GM21576 (cell line): Measurements from ENCODE around the gene FKBP3.
"Not testable (repeated sequence)": the region's sequence is repeated elsewhere in the genome, so short reads cannot be mapped to it uniquely, and the experiment has no call there.

Source experiments
- ATAC-seq: cut with Tn5 transposase; IDR thresholded peaks from one replicate; pipeline ENCODE4 v1.9.1; 2021; ENCODE audit warnings: mild to moderate bottlenecking, moderate library complexity; ENCODE audit not compliant: unreplicated experiment

Gene FKBP3

GRCh38 chr14:45134051-45134958 is at the start of gene FKBP3:
FKBP3 (minus strand) TSS chr14:45134481; CDS start chr14:45134456, 25 bp downstream.
- peak; percentile 89 for ATAC-seq

- no peak for ATAC-seq
Measured at GRCh38 chr14:45181806-45182205, 47.5 kb upstream of the FKBP3 start.

GRCh38 chr14:45181329-45181728 is 47.0 kb upstream of the FKBP3 start:
- no peak for ATAC-seq

DNA sequence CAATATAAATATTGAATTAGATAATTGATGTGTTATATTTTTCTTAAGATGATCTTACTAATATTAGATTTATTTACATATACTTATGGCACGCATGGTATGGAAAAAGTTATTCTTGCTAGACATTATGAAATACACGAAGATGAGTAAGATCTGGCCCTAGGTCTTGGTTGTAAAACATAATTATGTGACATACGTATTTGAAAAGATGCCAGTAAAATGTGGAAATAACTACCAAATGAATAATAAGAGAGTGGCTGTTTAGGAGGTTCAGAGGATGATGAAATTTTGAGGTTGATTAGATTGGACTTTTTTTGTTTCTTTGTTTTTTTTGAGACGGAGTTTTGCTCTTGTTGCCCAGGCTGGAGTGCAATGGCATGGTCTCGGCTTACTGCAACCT is 42.8 kb upstream of the FKBP3 start:
- no peak for ATAC-seq

DNA sequence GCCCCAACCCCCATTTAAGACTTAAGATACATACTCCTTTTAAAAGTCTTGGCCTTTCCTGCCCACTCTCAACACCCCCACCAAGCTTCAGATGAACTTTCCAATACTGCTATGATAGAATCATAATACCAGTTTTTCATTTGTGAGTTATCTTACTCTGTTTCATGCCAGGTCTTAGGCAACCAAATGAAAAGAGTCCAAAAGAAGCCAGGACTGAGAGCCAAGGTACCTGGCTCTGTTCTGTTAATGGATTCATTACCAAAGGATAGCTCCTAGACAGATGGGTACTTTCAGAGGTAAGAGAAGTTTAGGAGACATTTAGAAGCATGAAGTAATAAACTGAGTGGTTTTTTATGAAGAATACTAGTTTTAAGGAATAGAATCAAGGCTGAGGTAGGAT is 35.6 kb upstream of the FKBP3 start:
- no peak for ATAC-seq

DNA sequence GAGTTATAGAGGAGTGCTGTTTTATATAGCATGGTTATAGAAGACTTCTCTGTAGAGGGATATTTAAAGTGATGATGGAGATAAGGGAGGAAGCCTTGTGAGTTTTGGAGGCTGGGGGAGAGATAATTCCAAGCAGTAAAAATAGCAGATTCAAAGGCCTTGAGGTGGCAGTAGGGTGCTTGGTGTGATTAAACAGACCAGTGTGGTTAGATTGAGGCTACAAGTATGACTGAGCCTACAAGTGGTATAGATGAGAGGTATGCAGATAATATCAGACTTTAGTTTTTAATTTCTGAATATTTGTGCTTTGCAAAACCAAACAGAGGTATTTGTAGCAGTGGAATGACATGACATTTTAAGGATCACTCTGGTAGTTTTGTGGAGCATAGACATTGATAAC is 21.8 kb upstream of the FKBP3 start:
- ATAC-seq: no peak

DNA sequence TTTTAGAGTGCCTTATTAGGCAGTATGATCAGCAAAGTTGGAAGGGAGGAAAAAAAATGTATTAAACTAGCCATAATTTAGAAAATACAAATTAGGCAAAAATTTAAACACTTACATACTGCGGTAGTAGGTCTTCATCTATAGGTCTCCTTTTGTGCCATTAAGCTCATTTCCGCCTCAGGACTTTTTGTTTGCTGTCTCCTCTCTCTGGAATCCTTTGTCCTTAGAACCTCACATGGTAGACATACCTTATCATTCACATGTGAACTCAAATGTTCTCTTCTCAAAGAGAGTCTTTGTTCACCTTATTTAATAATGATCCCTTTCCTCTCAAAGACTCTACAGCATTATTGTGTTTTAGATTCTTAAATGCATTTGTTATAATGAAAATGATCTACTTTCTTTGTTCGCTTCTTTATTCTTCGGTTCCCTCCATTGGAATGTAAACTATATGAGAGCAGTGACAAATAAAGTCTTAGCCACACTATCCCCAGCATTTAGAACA is 16.2 kb upstream of the FKBP3 start:
- no peak for ATAC-seq

- no peak for ATAC-seq
Measured at GRCh38 chr14:45149602-45150001, 15.3 kb upstream of the FKBP3 start.

DNA sequence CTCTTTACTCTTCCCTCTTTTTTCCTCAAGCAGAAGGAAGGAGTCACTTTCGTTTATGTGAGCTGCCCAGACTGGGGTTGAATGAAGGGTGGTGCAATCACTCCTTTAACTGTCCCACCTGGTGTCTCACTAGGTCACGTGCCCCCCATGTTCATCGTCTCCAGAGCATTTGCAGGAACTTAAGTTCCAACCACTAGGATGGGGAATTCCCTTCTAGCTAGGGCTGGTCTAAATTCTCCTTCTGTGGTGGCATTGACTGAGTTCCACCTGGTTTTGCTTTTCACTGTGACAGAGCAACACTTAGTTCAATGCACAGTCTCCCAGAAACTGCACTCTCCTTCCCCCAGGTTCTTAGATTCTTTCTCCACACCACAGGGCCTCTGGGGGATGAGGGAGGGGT is 10.9 kb upstream of the FKBP3 start:
- no peak for ATAC-seq

- ATAC-seq: no peak
Measured at GRCh38 chr14:45144658-45145057, 10.4 kb upstream of the FKBP3 start.

DNA sequence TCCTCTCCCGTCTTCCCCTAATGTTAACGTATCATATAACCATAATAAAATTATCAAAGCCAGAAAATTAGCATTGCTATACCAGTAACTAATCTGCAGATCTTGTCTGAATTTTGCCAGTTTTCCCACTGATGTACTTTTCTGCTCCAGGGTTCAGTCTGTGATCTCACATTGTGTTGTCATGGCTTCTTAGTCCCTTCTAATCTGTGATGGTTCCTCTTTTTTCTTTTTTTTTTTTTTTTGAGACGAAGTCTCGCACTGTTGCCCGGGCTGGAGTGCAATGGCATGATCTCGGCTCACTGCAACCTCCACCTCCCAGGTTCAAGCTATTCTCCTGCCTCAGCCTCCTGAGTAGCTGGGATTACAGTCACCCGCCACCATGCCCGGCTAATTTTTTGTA is 7.8 kb upstream of the FKBP3 start:
- ATAC-seq: not testable (repeated sequence)

DNA sequence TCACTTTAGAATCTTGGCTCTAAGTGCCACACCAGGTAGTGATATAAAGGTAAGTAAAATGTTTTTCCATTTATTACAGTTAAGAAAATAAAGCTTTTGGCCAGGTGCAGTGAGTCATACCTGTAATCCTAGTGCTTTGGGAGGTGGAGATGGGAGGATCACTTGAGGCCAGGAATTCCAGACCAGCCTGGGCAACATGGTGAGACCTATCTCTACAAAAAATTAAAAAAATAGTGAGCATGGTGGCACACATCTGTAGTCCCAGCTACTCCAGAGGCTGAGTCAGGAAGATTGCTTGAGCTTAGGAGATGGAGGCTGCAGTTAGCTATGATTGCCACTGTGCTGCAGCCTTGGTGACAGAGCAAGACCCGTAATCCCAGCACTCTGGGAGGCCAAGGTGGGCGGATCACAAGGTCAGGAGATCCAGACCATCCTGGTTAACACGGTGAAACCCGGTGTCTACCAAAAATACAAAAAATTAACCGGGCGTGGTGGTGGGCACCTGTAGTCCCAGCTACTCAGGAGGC is 6.4 kb upstream of the FKBP3 start:
- ATAC-seq: no peak

DNA sequence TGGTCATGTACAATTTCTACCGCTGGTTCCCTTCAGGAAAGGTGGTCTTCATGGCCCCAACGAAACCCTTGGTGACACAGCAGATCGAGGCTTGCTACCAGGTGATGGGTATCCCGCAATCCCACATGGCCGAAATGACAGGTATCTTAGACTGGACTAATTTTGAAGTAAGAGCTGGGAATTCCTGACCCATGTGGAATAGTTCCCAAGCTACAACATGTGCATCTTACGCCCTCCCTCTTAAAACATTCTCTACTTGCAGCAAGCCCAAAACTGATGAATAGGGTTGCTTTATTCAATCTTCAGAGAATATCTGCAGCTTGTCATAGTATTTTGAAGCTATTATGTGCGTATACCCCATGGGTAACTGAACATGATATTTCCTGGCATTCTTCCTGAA is 2.1 kb upstream of the FKBP3 start:
- no peak for ATAC-seq

GRCh38 chr14:45135659-45136395 is 1.5 kb upstream of the FKBP3 start, which contains the start of gene FANCM:
FANCM (plus strand) TSS chr14:45135930; CDS start chr14:45136032, 102 bp downstream.
- peak; percentile 36 for ATAC-seq

GRCh38 chr14:45135156-45135555 is 875 bp upstream of the FKBP3 start:
- ATAC-seq: no peak

DNA sequence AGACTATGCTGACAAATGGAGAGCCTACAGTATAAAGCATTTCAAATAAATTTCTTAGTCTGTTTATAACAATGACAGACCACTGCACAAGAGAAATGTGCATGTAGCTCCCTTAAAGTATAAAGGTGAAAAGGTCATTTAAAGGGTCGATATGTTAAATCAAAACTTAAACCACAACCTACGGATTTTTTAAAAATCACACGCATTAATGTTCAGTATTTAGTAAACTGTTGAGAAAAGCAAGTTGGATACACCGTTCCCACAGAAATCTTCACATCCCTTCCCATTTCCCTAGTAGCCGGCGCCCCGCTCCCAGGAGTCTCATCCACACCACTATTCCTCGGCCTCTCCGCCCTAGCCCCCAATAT is 614 bp downstream of the FKBP3 start:
- ATAC-seq: no peak

DNA sequence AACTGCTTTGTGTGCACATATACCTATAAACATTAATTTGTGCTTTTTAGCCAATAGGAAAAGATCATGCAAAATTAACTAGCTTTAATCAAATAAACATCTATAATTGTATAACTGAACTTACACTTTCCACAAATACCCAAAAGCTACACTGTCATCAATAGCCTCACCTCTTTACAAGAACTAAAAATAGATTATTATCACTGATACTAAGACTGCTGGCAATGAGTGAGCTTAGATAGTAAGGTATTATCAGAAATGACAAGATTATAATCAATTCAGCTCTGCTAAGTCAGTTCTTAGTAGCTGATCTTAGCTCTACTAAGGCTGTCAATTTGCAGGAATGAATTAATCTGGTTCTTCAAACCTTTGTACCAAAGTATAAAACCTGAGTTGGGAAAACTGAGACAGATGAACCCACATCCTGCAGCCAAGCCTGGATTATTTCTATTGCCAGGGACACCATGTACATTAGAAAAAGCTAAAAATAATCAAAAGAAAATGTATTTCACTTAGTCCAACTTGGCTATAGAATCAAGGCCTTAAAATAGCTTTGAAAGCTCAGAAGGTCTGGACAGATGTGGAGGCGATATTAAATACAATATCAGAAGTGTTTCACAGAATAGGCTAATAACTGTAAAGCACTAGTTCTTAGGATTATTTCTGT is 5.2 kb downstream of the FKBP3 start:
- ATAC-seq: no peak

DNA sequence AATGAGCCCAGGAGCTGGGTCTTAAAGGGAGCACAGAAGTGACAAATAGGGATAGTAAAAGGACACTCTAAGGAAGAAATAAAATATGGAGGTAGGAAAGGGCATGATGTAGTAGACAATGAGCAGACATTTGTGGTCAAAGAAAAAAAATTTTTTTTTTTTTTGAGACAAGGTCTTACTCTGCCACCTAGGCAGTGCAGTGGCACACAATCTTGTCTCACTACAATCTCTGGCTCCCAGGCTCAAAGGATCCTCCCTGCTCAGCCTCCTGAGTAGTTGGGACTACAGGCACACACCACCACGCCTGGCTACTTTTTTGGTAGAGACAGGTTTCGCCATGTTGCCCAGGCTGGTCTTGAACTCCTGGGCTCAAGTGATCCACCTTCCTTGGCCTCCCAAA is 8.5 kb downstream of the FKBP3 start:
- ATAC-seq: no peak

GRCh38 chr14:45123271-45123670 is 11.0 kb downstream of the FKBP3 start:
- ATAC-seq: no peak

DNA sequence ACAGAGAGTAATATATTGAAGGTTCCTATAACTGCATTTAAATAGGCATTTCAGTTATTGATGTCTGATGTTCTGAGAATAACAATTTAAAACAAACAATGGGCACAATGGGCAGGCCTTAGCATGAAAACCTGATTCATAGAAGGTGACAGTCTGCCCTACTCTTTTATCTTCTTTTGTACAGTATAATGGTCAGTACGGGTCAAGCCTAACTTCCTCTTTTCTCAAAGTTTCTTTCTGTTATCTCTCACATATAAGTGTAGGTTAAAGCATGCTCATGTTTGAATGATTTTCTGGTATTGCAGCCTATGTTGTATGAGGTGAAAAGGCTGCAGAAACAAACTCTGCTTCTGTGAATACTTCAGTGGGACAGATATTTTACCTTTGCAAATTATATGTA is 14.2 kb downstream of the FKBP3 start:
- ATAC-seq: no peak

DNA sequence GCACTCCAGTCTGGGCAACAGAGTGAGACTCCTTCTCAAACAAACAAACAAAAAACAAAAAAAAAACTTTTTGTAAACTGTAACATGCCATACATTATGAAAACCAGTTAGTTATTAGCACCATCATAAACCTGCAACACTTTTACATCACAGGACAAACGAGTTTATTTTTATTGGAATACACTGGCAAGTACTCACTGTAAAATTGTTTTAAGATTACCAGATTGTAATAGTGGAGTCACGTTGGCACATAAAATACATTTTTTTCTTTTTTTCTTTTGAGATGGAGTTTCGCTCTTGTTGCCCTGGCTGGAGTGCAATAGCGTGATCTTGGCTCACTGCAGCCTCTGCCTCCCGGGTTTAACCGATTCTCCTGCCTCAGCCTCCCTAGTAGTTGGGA is 15.7 kb downstream of the FKBP3 start:
- ATAC-seq: no peak
